Measurements from ENCODE around the gene CDX4. TPM values are rescaled to one million over a fixed set of nuclear protein-coding genes. Genes with fewer than 3 reads are reported as not detected.

CDX4 gene
- polyA plus RNA-seq, 2 of the 4 experiments (the other 2 are of a cell fraction) = not detected

DNA sequence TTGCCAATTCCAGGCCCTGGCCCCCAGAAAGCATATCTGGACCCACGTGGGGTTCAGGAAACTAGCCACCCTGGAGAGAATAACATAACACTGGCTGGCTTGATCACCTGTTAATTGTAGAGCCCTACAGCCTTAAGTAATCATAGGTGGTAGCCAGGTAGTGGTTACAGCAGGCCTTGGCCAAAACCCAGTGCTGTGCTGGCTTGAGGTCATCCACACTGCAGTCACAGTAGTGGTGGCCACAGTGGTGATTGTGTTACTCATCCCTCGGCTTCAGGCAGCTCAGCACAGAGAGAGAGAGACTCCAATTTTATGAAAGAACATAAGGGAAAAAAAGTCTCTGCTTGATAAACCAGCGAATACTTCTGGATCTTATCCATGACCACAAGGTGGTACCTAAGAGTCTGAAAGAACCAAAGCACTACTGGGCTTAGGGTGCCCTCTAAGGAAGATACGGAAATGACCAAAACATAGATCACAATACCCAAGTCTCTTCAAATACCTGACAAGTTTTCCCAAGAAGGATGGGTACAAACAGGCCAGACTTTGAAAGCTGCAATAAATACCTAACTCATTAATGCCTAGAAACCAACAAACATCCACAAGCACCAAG lies 46.6 kb upstream of the CDX4 start:
- Histone ChIP-seq H3K4me3 (no peak overlapping the region), H3K27ac (no peak overlapping the region), H3K4me2 (no peak overlapping the region), H3K9me3 (no peaks in the 10 kb centered on the region), H3K4me1 (no peaks in the 10 kb centered on the region)
- DNase-seq (ENCODE audit: low read depth in 1 of 2, low spot score in 1 of 2) = peak; percentile 1 to 12
- 4% methylated on average over 4 of the region's 4 CpGs for WGBS (ENCODE audit: missing lambda C conversion rate)
- ChIA-PET CTCF (no interaction called here), POLR2A (no interaction called here)
- 0 out of 5 replicates have a peak, but pooled peaks of 1 of the 2 experiments have one; percentile 14 for TF ChIP-seq RAD21 (conservative IDR thresholded peaks at IDR 0.05 in 1 of 2, IDR thresholded peaks at IDR 0.05 in 1 of 2)
- no peak for TF ChIP-seq ZFP36 (IDR thresholded peaks at IDR 0.05; ENCODE audit: borderline replicate concordance, partially characterized antibody)
- no peak for FAIRE-seq
- ATAC-seq = peak in 1 of 2 experiments; percentile 67; a peak in 2 of 6 replicates

DNA sequence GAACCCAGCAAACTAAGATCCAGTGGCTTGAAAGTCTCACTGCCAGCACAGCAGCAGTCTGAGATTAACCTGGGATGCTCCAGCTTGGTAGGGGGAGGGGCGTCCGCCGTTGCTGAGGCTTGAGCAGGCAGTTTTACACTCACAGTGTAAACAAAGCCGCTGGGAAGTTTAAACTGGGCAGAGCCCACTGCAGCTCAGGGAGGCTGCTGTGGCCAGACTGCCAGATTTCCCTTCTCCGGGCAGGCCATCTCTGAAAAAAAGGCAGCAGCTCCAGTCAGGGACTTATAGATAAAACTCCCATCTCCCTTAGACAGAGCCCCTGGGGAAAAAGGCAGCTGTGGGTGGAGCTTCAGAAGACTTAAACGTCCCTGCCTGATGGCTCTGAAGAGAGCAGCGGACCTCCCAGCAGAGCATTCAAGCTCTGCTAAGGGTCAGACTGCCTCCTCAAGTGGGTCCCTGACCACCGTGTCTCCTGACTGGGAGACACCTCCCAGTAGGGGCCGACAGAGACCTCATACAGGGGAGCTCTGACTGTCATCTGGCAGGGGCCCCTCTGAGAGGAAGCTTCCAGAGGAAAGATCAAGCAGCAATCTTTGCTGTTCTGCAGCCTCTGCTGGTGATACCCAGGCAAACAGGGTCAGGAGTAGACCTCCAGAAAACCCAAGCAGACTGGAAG lies 45.1 kb upstream of the CDX4 start:
- TF ChIP-seq KDM1A (IDR thresholded peaks at IDR 0.05; ENCODE audit: low read depth) (no peak), CHD2 (IDR thresholded peaks at IDR 0.05; ENCODE audit: low read length, partially characterized antibody) (no peak), RCOR1 (IDR thresholded peaks at IDR 0.05; ENCODE audit: low read depth, low read length) (no peak), KDM5A (IDR thresholded peaks at IDR 0.05) (no peak), MYC (IDR thresholded peaks at IDR 0.05; ENCODE audit: borderline replicate concordance, low read length) (no peak), FOSL2 (IDR thresholded peaks at IDR 0.05) (no peak), FOSL2 (CRISPR knock-in tag; IDR thresholded peaks at IDR 0.05) (no peak), RFX5 (IDR thresholded peaks at IDR 0.05) (no peak), MAFK (IDR thresholded peaks at IDR 0.05; ENCODE audit: partially characterized antibody) (no peak), CEBPB (IDR thresholded peaks at IDR 0.05) (no peak)
- TF ChIP-seq, protein P1, sequence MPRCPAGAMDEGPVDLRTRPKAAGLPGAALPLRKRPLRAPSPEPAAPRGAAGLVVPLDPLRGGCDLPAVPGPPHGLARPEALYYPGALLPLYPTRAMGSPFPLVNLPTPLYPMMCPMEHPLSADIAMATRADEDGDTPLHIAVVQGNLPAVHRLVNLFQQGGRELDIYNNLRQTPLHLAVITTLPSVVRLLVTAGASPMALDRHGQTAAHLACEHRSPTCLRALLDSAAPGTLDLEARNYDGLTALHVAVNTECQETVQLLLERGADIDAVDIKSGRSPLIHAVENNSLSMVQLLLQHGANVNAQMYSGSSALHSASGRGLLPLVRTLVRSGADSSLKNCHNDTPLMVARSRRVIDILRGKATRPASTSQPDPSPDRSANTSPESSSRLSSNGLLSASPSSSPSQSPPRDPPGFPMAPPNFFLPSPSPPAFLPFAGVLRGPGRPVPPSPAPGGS (IDR thresholded peaks at IDR 0.05) = no peak
- TF ChIP-seq, protein P2, sequence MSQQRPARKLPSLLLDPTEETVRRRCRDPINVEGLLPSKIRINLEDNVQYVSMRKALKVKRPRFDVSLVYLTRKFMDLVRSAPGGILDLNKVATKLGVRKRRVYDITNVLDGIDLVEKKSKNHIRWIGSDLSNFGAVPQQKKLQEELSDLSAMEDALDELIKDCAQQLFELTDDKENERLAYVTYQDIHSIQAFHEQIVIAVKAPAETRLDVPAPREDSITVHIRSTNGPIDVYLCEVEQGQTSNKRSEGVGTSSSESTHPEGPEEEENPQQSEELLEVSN (IDR thresholded peaks at IDR 0.05; ENCODE audit: borderline replicate concordance, low read depth) = no peak
- Histone ChIP-seq H3K9me3 (no peaks in the 10 kb centered on the region), H3K27ac (no peak overlapping the region), H3K4me3 (no peak overlapping the region), H3K4me2 (no peak overlapping the region), H3K4me1 (no peaks in the 10 kb centered on the region)
- no peak for ATAC-seq
- ChIA-PET CTCF (no interaction called here), POLR2A (no interaction called here)
- FAIRE-seq = no peak
- DNase-seq (ENCODE audit: low read depth in 1 of 2, low spot score in 1 of 2) = no peak
- 24% methylated on average over 4 of the region's 9 CpGs for WGBS (ENCODE audit: missing lambda C conversion rate)

DNA sequence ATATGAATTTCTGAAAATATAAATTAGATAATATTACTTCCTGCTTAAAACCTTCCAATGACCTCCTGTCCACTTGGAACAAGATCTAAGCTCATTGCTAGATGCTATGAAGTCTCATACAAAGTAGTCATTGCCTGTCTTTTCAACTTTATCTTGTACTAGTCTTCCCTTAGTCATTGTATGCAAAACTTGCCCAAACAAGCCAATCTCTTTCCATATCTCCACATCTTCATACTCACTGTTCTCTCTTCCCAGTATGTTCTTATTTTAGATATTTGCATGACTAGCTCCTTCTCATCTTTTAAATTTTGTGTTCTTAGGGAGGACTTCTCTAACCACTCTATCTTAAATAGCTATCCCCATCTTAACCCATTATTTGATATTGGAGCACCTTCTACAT lies 33.9 kb upstream of the CDX4 start:
- DNase-seq (ENCODE audit: low read depth in 1 of 2, low spot score in 1 of 2) (no peak), FAIRE-seq (no peak), ATAC-seq (no peak)
- ChIA-PET CTCF (no interaction called here), POLR2A (no interaction called here)
- H3K4me3 ChIP-seq = no peak overlapping the region
- H3K9me3 ChIP-seq = no peaks in the 10 kb centered on the region
- no peaks in the 10 kb centered on the region for H3K4me1 ChIP-seq
- no peak overlapping the region for H3K4me2 ChIP-seq
- no peak overlapping the region for H3K27ac ChIP-seq
- TF ChIP-seq NFE2L2 (conservative IDR thresholded peaks at IDR 0.05; ENCODE audit: low read length) = no peak
- no peak for TF ChIP-seq MAFK (IDR thresholded peaks at IDR 0.05; ENCODE audit: partially characterized antibody)
- TF ChIP-seq, protein P3, sequence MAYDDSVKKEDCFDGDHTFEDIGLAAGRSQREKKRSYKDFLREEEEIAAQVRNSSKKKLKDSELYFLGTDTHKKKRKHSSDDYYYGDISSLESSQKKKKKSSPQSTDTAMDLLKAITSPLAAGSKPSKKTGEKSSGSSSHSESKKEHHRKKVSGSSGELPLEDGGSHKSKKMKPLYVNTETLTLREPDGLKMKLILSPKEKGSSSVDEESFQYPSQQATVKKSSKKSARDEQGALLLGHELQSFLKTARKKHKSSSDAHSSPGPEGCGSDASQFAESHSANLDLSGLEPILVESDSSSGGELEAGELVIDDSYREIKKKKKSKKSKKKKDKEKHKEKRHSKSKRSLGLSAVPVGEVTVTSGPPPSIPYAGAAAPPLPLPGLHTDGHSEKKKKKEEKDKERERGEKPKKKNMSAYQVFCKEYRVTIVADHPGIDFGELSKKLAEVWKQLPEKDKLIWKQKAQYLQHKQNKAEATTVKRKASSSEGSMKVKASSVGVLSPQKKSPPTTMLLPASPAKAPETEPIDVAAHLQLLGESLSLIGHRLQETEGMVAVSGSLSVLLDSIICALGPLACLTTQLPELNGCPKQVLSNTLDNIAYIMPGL (CRISPR knock-in tag; IDR thresholded peaks at IDR 0.05; ENCODE audit: borderline replicate concordance) = no peak
- TF ChIP-seq, protein P4, sequence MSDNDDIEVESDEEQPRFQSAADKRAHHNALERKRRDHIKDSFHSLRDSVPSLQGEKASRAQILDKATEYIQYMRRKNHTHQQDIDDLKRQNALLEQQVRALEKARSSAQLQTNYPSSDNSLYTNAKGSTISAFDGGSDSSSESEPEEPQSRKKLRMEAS (IDR thresholded peaks at IDR 0.05) = no peak
- no peak for TF ChIP-seq RNF2 (IDR thresholded peaks at IDR 0.05; ENCODE audit: borderline replicate concordance, low read depth)
- no peak for TF ChIP-seq CEBPB (IDR thresholded peaks at IDR 0.05)
- no peak for TF ChIP-seq RARB (CRISPR knock-in tag; IDR thresholded peaks at IDR 0.05)
- no peak for TF ChIP-seq ZSCAN20 (CRISPR knock-in tag; IDR thresholded peaks at IDR 0.05)
- no peak for TF ChIP-seq TFCP2L1 (CRISPR knock-in tag; IDR thresholded peaks at IDR 0.05)
- no peak for TF ChIP-seq HDAC2 (IDR thresholded peaks at IDR 0.05)
- TF ChIP-seq TP53 (CRISPR knock-in tag; IDR thresholded peaks at IDR 0.05) = no peak
- TF ChIP-seq POLR2A (IDR thresholded peaks at IDR 0.05; ENCODE audit: low read length) = no peak
- TF ChIP-seq EHMT2 (IDR thresholded peaks at IDR 0.05; ENCODE audit: low read depth) = no peak
- TF ChIP-seq NPAS2 (CRISPR knock-in tag; IDR thresholded peaks at IDR 0.05; ENCODE audit: borderline replicate concordance) = no peak

All from A549 (cell line).